Osteocyte (in vitro differentiated cells): ENCODE results near the gene TMC7. TPM values are rescaled to one million over a fixed set of nuclear protein-coding genes. Genes with fewer than 3 reads are reported as not detected.

ENCODE experiments used
- DNase-seq: peaks from one replicate; pipeline ENCODE4 v3.0.0; 2021; ENCODE audit warnings: mixed read lengths; ENCODE audit not compliant: unreplicated experiment; ENCODE audit errors: extremely low spot score
- H3K27ac Mint-ChIP-seq: one replicate; pipeline ENCODE4 v1.8.0; 2021; ENCODE audit warnings: mild to moderate bottlenecking, mixed read lengths; ENCODE audit not compliant: unreplicated experiment
- H3K27me3 Mint-ChIP-seq: one replicate; pipeline ENCODE4 v1.8.0; 2021; ENCODE audit warnings: mixed read lengths; ENCODE audit not compliant: unreplicated experiment
- H3K36me3 Mint-ChIP-seq: one replicate; pipeline ENCODE4 v1.8.0; 2021; ENCODE audit warnings: mixed read lengths; ENCODE audit not compliant: unreplicated experiment
- H3K4me1 Mint-ChIP-seq: one replicate; pipeline ENCODE4 v1.8.0; 2021; ENCODE audit warnings: mixed read lengths; ENCODE audit not compliant: unreplicated experiment
- H3K4me3 Mint-ChIP-seq: one replicate; pipeline ENCODE4 v1.8.0; 2021; ENCODE audit warnings: mild to moderate bottlenecking, moderate library complexity, mixed read lengths; ENCODE audit not compliant: unreplicated experiment
- H3K9me3 Mint-ChIP-seq: one replicate; pipeline ENCODE4 v1.8.0; 2021; ENCODE audit warnings: mixed read lengths; ENCODE audit not compliant: unreplicated experiment
- CTCF ChIP-seq: fragments of 200-600 bp; sonication (generic); IDR thresholded peaks from 2 replicates; pipeline ENCODE4 v1.5.0; 2021; ENCODE audit warnings: antibody characterized with exemption, mild to moderate bottlenecking, moderate library complexity
- total RNA-seq: library from RNA; stranded (reverse); gene quantifications from 2 replicates; pipeline ENCODE4 v1.2.1, GENCODE V29; 2021

The TMC7 gene
- total RNA-seq, 1 donor from 2014 or later: 1.2 TPM

DNA sequence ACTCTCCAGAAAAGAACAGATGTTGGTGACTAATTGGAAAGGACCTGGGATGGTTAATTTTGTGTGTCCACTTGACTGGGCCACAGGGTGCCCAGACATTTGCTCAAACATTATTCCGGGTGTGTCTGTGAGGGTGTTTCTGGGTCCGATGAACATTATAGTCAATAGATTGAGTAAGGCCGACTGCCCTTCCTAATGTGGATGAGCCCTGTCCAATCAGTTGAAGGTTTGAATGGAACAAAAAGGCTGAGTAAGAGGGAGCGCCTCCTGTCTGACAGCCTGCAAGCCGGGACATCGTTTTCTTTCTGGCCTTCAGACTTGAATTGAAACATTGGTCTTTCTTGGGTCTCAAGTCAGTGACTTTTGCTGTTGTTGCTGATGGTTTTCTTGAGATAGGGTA, 107.2 kb downstream of the TMC7 start:
- TF ChIP-seq CTCF: no peak
- H3K4me3 Mint-ChIP-seq: no peak overlapping the region
- no peaks in the 10 kb centered on the region for H3K36me3 Mint-ChIP-seq
- H3K4me1 Mint-ChIP-seq: peaks cover 26% of the 10 kb centered on the region
- no peaks in the 10 kb centered on the region for H3K27me3 Mint-ChIP-seq
- DNase-seq: no peak
- H3K9me3 Mint-ChIP-seq: peaks cover 5% of the 10 kb centered on the region
- H3K27ac Mint-ChIP-seq: no peak overlapping the region

DNA sequence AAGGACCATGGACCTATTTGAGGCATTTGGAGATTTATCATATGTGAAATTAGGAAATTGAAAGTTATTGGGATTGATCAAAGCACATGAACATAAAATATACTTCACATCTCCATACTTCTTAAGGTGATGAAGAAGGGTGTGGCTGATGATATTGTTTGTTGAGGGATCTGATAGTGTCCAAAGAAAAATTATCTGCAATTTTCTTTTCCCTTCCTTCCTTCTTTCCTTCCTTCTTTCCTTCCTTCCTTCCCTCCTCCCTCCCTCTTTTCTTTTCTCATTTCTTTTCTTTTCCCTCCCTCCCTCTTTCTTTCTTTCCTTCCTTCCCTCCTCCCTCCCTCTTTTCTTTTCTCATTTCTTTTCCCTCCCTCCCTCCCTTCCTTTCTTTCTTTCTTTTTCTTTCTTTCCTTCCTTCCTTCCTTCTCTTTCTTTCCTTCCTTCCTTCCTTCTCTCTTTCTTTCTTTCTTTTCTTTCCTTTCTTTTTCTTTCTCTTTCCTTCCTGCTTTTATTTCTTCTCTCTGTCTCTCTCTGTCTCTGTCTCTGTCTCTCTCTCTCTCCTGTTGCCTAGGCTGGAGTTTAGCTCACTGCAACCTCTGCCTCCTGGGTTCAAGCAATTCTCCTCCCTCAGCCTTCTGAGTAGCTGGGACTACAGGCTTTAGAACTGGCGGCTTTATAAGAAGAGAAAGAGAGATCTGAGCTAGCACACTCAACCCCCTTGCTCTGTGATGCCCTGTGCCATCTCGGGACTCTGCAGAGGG, 109.1 kb downstream of the TMC7 start:
- no peak overlapping the region for H3K27ac Mint-ChIP-seq
- no peak for TF ChIP-seq CTCF
- no peaks in the 10 kb centered on the region for H3K27me3 Mint-ChIP-seq
- no peak for DNase-seq
- peaks cover 7% of the 10 kb centered on the region for H3K9me3 Mint-ChIP-seq
- no peaks in the 10 kb centered on the region for H3K36me3 Mint-ChIP-seq
- no peak overlapping the region for H3K4me3 Mint-ChIP-seq
- H3K4me1 Mint-ChIP-seq: peaks cover 20% of the 10 kb centered on the region

GRCh38 chr16:19093631-19094541, 110.2 kb downstream of the TMC7 start:
- no peaks in the 10 kb centered on the region for H3K36me3 Mint-ChIP-seq
- no peak overlapping the region for H3K4me3 Mint-ChIP-seq
- H3K27me3 Mint-ChIP-seq: no peaks in the 10 kb centered on the region
- peaks cover 12% of the 10 kb centered on the region for H3K9me3 Mint-ChIP-seq
- H3K4me1 Mint-ChIP-seq: peaks cover 20% of the 10 kb centered on the region
- no peak for DNase-seq
- no peak overlapping the region for H3K27ac Mint-ChIP-seq
- TF ChIP-seq CTCF: no peak

DNA sequence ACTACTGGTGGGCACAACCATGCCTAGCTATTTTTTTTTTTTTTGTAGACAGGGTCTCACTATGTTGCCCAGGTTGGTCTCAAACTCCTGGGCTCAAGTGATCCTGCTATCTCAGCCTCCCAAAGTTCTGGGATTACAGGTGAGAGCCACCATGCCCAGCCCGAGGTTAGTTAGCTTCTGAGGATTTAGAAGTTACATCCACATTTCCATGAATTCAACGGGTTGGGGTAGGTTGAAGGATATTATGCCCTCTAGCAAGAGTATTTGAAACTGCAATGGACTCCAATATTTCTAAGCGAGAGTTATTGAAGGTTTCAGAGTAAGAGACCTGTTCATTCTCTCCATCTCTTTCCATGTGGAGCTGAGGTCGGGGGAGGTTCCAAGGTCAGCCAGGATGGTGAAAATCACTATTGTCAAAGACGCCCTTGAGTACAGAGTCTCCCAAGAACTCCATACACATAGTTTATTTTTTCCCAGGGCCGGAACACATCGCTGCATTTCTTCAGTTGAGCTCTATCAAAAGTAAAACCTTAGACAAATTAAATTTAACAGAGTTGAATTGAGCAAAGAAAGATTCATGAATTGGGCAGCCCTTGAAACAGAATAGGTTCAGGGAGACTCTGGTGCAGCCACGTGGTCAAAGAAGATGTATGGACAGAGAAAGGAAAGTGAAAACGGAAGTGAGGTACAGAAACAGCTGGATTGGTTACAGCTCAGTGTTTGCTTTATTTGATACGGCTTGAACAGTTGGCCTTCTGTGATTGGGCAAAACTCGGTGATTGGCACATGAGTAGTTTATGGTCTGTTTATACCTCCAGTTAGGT, 111.0 kb downstream of the TMC7 start:
- no peak for TF ChIP-seq CTCF
- Mint-ChIP-seq H3K9me3 (peaks cover 13% of the 10 kb centered on the region), H3K4me3 (no peak overlapping the region), H3K36me3 (no peaks in the 10 kb centered on the region), H3K27ac (no peak overlapping the region), H3K27me3 (no peaks in the 10 kb centered on the region), H3K4me1 (peaks cover 20% of the 10 kb centered on the region)
- no peak for DNase-seq
